GM12872 (cell line): Measurements from ENCODE around the gene DOLPP1.

ENCODE experiments used
- TF ChIP-seq, protein P1 (sequence below): IDR thresholded peaks from 3 replicates; pipeline ENCODE4 v1.5.1; 2011; ENCODE audit warnings: low read depth, mild to moderate bottlenecking, low read length, moderate library complexity; ENCODE audit not compliant: insufficient read depth

Gene DOLPP1

DNA sequence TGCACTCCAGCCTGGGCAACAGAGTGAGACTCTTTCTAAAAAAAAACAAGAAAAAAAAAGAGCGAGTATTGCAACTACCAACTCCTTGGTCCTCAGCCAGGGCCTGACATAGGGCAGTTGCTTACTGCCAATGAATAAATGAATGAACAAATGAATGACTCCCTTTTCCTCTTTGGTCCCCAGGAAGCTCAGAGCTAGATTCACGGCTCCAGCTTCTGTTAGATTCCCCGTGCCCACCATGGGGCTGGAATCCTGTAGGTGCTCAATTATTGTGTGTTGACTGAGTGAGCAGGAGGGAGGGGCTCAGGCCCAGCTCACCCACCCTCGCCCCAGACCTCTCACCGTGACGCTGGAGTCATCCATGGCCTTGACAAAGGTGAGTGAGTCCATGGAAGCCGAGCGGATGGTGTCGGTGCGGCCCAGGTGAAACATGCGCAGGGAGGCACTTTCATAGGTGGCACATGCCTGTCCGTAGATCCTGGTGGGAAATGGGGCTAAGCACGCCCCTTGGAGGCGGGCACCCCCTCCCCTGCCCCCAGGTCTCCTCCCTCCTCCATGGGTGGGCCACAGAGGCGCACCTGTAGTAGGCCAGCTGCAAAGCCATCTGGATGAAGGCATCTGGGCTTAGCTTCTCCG, 16.9 kb downstream of the DOLPP1 start:
- TF ChIP-seq, protein P1, sequence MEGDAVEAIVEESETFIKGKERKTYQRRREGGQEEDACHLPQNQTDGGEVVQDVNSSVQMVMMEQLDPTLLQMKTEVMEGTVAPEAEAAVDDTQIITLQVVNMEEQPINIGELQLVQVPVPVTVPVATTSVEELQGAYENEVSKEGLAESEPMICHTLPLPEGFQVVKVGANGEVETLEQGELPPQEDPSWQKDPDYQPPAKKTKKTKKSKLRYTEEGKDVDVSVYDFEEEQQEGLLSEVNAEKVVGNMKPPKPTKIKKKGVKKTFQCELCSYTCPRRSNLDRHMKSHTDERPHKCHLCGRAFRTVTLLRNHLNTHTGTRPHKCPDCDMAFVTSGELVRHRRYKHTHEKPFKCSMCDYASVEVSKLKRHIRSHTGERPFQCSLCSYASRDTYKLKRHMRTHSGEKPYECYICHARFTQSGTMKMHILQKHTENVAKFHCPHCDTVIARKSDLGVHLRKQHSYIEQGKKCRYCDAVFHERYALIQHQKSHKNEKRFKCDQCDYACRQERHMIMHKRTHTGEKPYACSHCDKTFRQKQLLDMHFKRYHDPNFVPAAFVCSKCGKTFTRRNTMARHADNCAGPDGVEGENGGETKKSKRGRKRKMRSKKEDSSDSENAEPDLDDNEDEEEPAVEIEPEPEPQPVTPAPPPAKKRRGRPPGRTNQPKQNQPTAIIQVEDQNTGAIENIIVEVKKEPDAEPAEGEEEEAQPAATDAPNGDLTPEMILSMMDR = no peak

DNA sequence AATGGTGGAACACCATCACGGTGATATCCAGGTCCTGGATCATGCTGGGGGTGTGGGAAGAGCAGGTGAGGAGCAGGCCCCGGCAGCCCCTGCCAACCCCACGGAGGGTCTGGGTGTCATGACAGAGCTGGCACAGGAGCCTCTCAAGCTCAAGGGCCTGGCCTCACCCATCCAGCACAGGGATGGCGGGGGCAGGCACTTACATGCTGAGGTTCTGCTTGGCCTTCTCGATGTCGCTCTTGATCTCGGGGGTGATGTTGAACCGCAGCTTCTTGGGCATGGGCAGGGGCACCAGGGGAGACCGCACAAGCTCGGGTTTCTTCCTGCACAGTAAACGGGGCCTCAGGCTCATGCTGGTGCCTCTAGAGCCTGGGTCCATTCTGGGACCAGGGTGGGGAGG, 17.4 kb downstream of the DOLPP1 start:
- TF ChIP-seq, protein P1 = no peak

DNA sequence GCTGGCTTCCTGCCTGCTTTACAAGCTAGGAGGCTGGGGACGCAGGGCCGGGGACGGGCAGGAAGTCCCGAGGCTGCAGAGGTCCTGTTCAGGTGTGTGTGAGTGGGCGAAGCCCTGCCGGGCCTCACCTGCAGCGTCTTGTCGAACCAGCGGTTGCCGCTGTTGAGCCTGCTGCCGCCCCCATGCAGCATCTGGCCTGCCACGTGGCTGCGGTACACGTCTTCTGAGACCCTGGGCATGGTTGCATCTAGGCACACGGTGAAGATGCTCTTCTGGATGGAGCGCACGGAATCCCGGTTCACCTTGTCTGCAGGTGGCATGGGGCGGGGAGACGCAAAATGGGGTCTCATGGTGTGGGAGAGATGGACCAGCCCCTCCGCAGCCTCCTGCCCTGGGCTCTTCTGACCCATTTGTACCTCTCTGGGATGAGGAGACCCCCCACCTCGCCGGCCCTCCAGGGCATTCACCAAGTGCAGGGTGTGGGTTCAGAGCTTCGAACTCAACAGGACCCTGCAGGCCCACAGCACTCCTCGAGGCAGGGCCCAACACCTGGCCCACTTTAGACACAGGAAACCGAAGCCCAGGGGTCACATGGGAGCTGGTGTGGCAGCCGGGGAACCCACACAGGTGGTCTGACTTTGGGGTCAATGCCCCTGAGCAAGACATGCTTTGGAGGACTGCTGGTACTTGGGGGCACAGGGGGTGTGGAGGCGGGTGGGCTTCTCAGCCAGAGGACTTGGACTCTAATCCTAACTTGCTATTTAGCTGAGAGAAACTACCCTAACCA, 19.7 kb downstream of the DOLPP1 start:
- TF ChIP-seq, protein P1 = no peak

DNA sequence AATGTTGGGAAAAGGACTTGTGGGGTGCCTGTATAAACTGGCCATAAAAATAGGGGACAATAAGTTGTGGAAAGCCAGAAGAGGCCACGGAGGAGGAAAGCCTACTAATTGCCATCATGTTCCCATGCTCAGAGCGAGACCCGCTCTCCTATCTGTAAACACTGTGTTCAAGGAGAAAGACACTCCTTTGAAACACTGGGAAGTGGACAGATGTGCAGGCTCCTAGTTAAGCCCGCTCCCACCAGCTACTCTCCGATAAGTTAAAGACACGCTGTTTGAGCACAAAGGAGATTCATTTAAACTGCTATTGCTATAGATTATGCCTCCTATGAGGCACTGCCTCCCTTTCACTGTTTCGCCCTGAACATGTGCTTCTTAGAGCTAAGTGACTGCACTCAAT, 20.4 kb downstream of the DOLPP1 start:
- TF ChIP-seq, protein P1 = no peak

DNA sequence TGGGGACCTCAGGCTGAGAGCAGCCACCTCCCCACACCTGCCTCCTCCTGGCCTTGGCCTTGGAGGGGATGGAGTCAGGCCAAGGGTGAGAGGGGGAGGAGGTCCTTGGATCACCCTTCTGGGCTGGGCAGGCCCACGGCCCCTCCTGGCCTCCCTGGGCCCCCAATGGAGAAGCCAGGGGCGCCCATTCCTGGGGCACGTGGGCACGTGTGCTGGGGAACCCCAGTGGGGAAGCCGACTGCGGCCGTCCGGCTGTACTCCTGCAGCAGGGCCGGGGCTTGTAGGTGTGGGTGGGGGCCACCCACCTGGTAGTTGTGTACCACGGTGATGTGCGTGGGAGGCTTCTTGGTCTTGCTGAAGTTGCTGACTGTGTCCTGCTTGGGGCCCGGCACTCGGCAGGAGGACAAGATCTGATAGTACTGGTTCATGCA, 21.2 kb downstream of the DOLPP1 start:
- TF ChIP-seq, protein P1 = no peak

DNA sequence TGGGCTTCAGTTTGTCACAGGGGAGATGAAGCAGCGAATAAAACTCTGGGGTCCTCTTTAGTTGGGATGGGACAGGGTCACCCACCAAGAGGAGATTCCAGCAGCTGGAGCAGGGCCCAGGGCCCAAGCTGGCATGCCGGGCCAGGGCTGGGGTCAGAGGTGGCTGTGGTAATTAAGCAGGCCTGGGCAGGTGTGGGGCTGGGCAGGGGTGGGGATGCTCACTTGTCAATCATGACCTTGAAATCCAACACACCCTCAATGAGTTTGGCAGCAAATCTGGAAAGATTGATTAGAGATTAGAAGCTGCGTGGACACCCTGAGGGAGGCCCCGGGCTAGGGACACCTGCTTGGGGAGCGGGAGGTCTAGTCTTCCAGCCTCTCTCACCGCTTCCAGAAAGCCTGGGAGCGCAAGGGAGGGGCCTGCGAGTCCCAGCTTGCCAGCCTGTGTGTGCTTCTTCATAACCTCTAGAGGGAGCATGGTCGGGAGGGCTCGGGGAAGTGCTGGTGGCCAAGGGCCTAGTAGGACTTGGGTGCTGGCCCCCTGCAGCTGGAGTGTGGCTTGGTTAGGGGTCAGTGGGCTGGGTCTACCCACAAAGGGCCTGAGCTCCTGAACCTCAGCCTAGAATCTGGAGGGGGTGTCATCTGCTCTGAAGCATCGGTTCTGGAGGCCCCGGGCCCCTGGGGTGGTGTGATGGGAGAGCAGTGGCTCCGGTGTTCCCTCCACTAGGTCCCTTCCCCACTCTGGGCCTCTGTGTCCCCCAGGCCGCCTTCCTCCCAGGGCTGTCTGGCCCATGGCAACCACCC, 22.1 kb downstream of the DOLPP1 start:
- TF ChIP-seq, protein P1 = peak; percentile 67

DNA sequence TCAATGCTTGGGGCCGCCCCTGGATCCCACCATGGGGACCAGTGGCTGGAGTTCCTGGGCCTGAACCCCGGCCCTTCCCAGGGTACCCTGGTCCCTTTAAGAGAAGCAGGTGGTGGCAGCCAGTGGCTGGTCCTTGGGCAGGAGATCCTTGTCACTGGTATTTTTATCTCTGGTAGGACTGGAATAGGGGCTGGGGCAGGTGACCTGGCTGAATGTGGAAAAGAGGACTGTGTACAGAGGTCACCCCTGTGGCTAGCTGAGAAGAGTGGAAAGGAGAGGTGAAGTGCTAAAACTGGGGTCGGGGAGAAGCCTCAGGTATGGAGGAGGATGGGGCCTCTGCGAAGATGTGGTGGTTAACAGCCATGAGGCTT, 22.7 kb downstream of the DOLPP1 start:
- TF ChIP-seq, protein P1 = no peak
